Cardiac muscle cell (in vitro differentiated cells and primary cell): ENCODE results near the gene AP3S1. TPM values are rescaled to one million over a fixed set of nuclear protein-coding genes. Genes with fewer than 3 reads are reported as not detected.

Experiments
- DNase-seq, 2 donors: peaks; one replicate each; pipeline versions ENCODE4 v3.0.0 to v3.0.0-alpha.2; 2010 to 2017; ENCODE audit warnings: low read depth in 1 of 2, low spot score in 1 of 2
- H3K27ac ChIP-seq: fragments of 200-600 bp; sonication (generic); 2 replicates; pipeline ENCODE4 v1.5.1; 2016
- H3K27me3 ChIP-seq: fragments of 200-600 bp; sonication (generic); 2 replicates; pipeline ENCODE4 v1.6.0; 2016; ENCODE audit warnings: control low read depth
- H3K36me3 ChIP-seq: fragments of 200-600 bp; sonication (generic); 2 replicates; pipeline ENCODE4 v1.5.1; 2016; ENCODE audit warnings: control low read depth
- H3K4me1 ChIP-seq: fragments of 200-600 bp; sonication (generic); 2 replicates; pipeline ENCODE4 v1.8.1; 2017; ENCODE audit warnings: low read depth, mild to moderate bottlenecking, mixed run types
- H3K4me3 ChIP-seq: fragments of 200-600 bp; sonication (generic); 2 replicates; pipeline ENCODE4 v1.5.1; 2016; ENCODE audit warnings: mild to moderate bottlenecking
- H3K9me3 ChIP-seq: fragments of 200-600 bp; sonication (generic); 2 replicates; pipeline ENCODE4 v1.5.1; 2017; ENCODE audit warnings: low read depth, mild to moderate bottlenecking, control low read depth
- polyA plus RNA-seq: library from polyadenylated mRNA; unstranded; fragments of >200 nt; fragmentation: Nextera tagmentation; extraction: Ambion mirVana; gene quantifications from 2 replicates; pipeline ENCODE4 v1.2.1, GENCODE V29; 2016
- total RNA-seq: library from RNA; depleted of rRNA; stranded (reverse); fragments of >200 nt; gene quantifications from 2 replicates; pipeline ENCODE4 v1.2.3, GENCODE V29; 2016
- TF ChIP-seq, protein P1 (sequence below): IDR thresholded peaks from 2 replicates; pipeline ENCODE4 v1.5.1; 2012; ENCODE audit warnings: low read depth, mild to moderate bottlenecking, low read length

The AP3S1 gene
- total and polyA plus RNA-seq, 2 experiments from 2014 or later, result 62.5 to 86.6 TPM

- no peak for DNase-seq
- TF ChIP-seq, protein P1, sequence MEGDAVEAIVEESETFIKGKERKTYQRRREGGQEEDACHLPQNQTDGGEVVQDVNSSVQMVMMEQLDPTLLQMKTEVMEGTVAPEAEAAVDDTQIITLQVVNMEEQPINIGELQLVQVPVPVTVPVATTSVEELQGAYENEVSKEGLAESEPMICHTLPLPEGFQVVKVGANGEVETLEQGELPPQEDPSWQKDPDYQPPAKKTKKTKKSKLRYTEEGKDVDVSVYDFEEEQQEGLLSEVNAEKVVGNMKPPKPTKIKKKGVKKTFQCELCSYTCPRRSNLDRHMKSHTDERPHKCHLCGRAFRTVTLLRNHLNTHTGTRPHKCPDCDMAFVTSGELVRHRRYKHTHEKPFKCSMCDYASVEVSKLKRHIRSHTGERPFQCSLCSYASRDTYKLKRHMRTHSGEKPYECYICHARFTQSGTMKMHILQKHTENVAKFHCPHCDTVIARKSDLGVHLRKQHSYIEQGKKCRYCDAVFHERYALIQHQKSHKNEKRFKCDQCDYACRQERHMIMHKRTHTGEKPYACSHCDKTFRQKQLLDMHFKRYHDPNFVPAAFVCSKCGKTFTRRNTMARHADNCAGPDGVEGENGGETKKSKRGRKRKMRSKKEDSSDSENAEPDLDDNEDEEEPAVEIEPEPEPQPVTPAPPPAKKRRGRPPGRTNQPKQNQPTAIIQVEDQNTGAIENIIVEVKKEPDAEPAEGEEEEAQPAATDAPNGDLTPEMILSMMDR, result no peak
- Histone ChIP-seq H3K9me3 (no peaks in the 10 kb centered on the region), H3K36me3 (no peaks in the 10 kb centered on the region), H3K27ac (no peak overlapping the region), H3K27me3 (no peaks in the 10 kb centered on the region), H3K4me3 (no peak overlapping the region), H3K4me1 (peaks cover 6% of the 10 kb centered on the region)
Observed at GRCh38 chr5:115847290-115847689, 5.6 kb downstream of the AP3S1 start.

DNA sequence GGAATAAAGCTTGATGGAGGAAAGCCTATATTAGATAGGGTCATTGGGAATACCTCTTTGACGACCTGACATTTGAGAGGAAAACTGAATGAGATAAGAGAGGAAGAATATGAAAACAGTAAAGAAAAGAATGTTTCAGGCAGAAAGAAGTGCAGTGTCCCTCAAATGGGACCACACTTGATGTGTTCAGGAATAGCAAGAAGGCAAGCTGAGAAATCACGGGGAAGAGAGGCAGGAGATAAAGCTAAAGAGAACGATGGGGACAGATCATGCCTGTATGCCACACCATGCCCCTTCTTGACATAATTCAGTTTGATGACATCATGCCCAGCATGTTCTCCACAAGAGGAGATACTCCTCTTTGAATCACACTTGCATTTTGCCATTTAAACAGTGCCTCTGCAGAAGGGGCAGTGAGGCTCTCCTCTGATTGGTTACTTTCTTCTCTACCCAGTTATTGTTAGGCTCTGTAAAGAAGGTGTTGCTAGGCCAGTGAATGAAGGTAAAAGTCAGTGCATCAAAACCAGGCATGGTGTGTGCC, 7.6 kb downstream of the AP3S1 start:
- no peak for DNase-seq
- Histone ChIP-seq H3K4me1 (no peaks in the 10 kb centered on the region), H3K27ac (no peak overlapping the region), H3K27me3 (no peaks in the 10 kb centered on the region), H3K36me3 (no peaks in the 10 kb centered on the region), H3K4me3 (no peak overlapping the region), H3K9me3 (no peaks in the 10 kb centered on the region)
- TF ChIP-seq, protein P1, result no peak

DNA sequence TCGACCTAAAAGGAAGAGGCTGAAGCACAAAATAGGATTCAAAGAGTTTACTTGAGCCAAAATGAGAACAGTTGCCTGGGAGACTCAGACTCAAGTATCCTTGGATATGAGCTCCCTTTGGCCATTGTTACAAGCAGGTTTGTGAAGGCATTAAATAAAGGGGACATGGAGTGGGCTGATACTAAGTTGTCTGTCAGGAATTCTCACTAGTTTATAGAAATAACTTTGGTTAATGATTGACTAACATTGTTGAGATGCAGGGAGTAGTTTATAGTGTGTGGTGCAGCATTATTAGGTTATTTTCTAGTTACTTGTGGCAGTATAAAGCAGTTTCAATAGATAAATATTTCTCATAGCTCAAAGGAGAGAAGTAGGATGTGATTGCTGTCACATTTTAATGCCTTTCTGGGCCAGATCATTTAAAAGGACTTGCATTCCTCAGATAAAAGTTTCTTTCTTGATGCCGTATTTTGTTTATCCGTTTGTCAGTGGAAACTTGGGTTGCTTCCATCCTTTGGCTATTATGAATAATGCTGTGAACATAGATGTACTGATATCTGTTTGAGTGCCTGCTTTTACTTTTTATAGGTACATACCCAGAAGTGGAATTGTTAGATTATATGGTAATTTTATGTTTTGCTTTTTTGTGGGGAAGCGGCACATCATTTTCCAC, 9.1 kb downstream of the AP3S1 start:
- no peaks in the 10 kb centered on the region for H3K27me3 ChIP-seq
- H3K4me3 ChIP-seq, result no peak overlapping the region
- no peak overlapping the region for H3K27ac ChIP-seq
- DNase-seq, result peak in 1 of 2 donors; percentile 72
- TF ChIP-seq, protein P1, result no peak
- no peaks in the 10 kb centered on the region for H3K4me1 ChIP-seq
- H3K9me3 ChIP-seq, result no peaks in the 10 kb centered on the region
- no peaks in the 10 kb centered on the region for H3K36me3 ChIP-seq

DNA sequence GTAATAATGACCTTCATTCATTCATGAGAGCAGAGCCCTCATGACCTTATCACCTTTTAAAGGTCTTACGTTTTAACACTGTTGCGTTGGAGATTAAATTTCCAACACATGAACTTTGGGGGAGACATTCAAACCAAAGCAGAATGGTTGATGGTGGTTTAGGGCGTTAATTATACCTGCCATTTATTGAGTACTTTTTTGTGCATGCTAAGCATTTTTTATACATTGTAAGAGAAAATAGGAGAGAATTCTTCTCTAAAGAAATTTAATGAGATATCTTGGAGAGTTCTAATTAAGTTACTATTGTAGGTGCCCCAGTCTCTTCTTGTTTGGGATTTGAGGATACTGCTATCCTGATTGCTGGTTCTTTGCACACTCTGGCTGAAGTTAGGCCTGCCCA, 12.4 kb downstream of the AP3S1 start:
- H3K4me1 ChIP-seq, result peaks cover 5% of the 10 kb centered on the region
- no peaks in the 10 kb centered on the region for H3K36me3 ChIP-seq
- TF ChIP-seq, protein P1, result no peak
- no peak for DNase-seq
- H3K4me3 ChIP-seq, result no peak overlapping the region
- H3K27me3 ChIP-seq, result no peaks in the 10 kb centered on the region
- no peak overlapping the region for H3K27ac ChIP-seq
- H3K9me3 ChIP-seq, result no peaks in the 10 kb centered on the region

DNA sequence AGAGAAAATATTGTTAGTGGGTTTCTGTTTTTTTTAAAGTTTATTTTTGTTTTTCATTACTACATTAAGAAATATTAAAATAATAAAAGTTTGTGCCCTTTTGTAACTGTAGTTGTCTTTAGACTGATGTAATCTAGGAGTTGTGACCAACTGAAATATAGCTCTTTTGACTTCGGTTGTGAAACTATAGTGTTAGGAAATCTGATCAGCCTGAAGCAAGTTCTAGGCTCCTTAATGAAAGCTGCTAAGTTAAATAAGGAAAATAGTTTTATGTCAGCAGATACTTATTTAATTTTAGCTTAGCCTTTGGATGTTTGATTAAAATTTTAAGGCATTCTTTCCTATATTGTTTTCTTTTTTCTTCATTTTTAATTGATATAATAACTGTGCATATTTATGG, 14.2 kb downstream of the AP3S1 start:
- Histone ChIP-seq H3K27me3 (no peaks in the 10 kb centered on the region), H3K27ac (no peak overlapping the region), H3K4me3 (no peak overlapping the region), H3K9me3 (no peaks in the 10 kb centered on the region), H3K36me3 (no peaks in the 10 kb centered on the region), H3K4me1 (peaks cover 5% of the 10 kb centered on the region)
- TF ChIP-seq, protein P1, result no peak
- DNase-seq, result peak in 1 of 2 donors; percentile 55
